HL-60/S4 treated with retinoic acid at 250 ng/mL for 4 days and 3 days (cell line): ENCODE measurements around the gene SIGMAR1.

Source experiments
- in situ Hi-C: fragments of 300-500 bp; cut with MboI; formaldehyde crosslinking; loops from 2 replicates; pipeline ENCODE4 v1.7.0; 2022; ENCODE audit warnings: low sequenced_read_pairs

SIGMAR1 gene

GRCh38 chr9:34607331-34607730 lies 30.3 kb downstream of the SIGMAR1 start:
- in situ Hi-C loops = loop anchor here (10.0 kb wide), 1 partner anchor 57 kb away; the partner anchor contains the start of gene CCL27

- in situ Hi-C loops = loop anchor here (10.0 kb wide), 1 partner anchor 58 kb away; the partner anchor contains the start of gene CCL27
Measured at GRCh38 chr9:34606905-34607304, 30.7 kb downstream of the SIGMAR1 start.

GRCh38 chr9:34606190-34606589 lies 31.4 kb downstream of the SIGMAR1 start:
- in situ Hi-C loops = loop anchor here (10.0 kb wide), 1 partner anchor 59 kb away; the partner anchor contains the start of gene CCL27

GRCh38 chr9:34603610-34604231 lies 33.9 kb downstream of the SIGMAR1 start:
- in situ Hi-C loops = loop anchor here (10.0 kb wide), 1 partner anchor 61 kb away; the partner anchor contains the start of gene CCL27

GRCh38 chr9:34601937-34602573 lies 35.5 kb downstream of the SIGMAR1 start:
- in situ Hi-C loops = loop anchor here (10.0 kb wide), 1 partner anchor 63 kb away; the partner anchor contains the start of gene CCL27

- in situ Hi-C loops = loop anchor here (10.0 kb wide), 1 partner anchor 64 kb away; the partner anchor contains the start of gene CCL27
Measured at GRCh38 chr9:34600908-34601307, 36.7 kb downstream of the SIGMAR1 start.

- in situ Hi-C loops = loop anchor here (25.0 kb wide), 1 partner anchor 162 kb away; no protein-coding TSS in a partner anchor
Measured at GRCh38 chr9:34599546-34599945, 38.0 kb downstream of the SIGMAR1 start.

GRCh38 chr9:34594177-34594576 lies 43.4 kb downstream of the SIGMAR1 start:
- in situ Hi-C loops = loop anchor here (25.0 kb wide), 1 partner anchor 157 kb away; no protein-coding TSS in a partner anchor

GRCh38 chr9:34592895-34593601 lies 44.5 kb downstream of the SIGMAR1 start:
- in situ Hi-C loops = loop anchor here (25.0 kb wide), 1 partner anchor 156 kb away; no protein-coding TSS in a partner anchor

- in situ Hi-C loops = loop anchor here (25.0 kb wide), 1 partner anchor 155 kb away; no protein-coding TSS in a partner anchor
Measured at GRCh38 chr9:34591917-34592866, 45.4 kb downstream of the SIGMAR1 start.

GRCh38 chr9:34591248-34591916 lies 46.2 kb downstream of the SIGMAR1 start:
- in situ Hi-C loops = loop anchor here (25.0 kb wide), 1 partner anchor 154 kb away; no protein-coding TSS in a partner anchor

GRCh38 chr9:34590381-34591247 lies 47.0 kb downstream of the SIGMAR1 start:
- in situ Hi-C loops = loop anchor here (25.0 kb wide), 1 partner anchor 153 kb away; no protein-coding TSS in a partner anchor

GRCh38 chr9:34589636-34590380 lies 47.8 kb downstream of the SIGMAR1 start, which contains the start of gene CNTFR:
CNTFR (minus strand) TSS chr9:34589724; CDS start chr9:34568981, 20,743 bp downstream.
- in situ Hi-C loops = loop anchor here (25.0 kb wide), 1 partner anchor 153 kb away; no protein-coding TSS in a partner anchor

- in situ Hi-C loops = loop anchor here (25.0 kb wide), 1 partner anchor 152 kb away; no protein-coding TSS in a partner anchor
Measured at GRCh38 chr9:34588671-34589635, 48.6 kb downstream of the SIGMAR1 start.

- in situ Hi-C loops = loop anchor here (25.0 kb wide), 1 partner anchor 150 kb away; no protein-coding TSS in a partner anchor
Measured at GRCh38 chr9:34587271-34587670, 50.3 kb downstream of the SIGMAR1 start.
